GM04504 (cell line): ENCODE data around the gene MME.
A peak's percentile ranks its signal among the peaks of the same experiment; 100 is the strongest.

Experiments used
- DNase-seq: peaks from one replicate; pipeline ENCODE4 v3.0.0-alpha.2; 2012; ENCODE audit warnings: low read depth

MME gene

DNA sequence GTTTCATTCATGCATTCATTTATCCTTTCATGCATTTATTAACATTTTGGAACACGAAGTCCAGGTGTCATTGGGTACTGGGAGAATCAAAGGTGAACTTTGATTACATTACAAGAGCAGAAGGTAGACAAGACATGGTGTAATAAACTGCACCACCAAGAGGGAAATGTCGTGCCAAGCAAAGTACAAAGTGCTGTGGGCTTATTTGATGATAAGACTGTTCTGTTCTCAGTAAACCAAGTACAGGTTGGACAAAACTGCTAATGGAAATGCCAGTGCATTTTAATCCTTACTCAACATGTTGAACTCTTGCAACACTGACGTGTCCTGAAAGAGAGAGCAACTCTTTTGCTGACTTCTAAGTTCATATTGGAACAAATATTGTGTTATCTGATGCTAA, 69.4 kb downstream of the MME start:
- no peak for DNase-seq

GRCh38 chr3:155153242-155154186, 73.4 kb downstream of the MME start:
- no peak for DNase-seq

GRCh38 chr3:155154255-155154654, 74.1 kb downstream of the MME start:
- DNase-seq, result no peak

GRCh38 chr3:155158346-155159037, 78.4 kb downstream of the MME start:
- no peak for DNase-seq

DNA sequence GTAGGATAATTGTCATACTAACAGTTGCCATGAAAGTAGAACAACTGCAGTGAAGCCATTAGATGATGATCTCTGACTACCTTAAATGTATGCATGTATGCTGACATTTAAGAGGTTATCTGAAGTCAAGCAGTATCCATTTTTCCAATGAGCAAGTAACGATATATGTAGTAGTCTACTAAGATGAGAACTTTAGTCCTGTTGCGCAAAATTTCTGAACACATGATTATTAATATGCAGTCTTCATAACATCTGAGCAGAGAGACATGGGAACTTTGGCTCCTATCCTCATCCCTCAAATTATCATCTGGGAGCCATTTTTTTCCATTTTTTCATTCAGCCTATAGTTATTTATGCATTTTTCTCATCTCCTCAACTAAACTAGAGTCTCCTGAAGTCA, 79.2 kb downstream of the MME start:
- DNase-seq, result no peak

- no peak for DNase-seq
Observed at GRCh38 chr3:155161640-155162292, 81.6 kb downstream of the MME start.

DNA sequence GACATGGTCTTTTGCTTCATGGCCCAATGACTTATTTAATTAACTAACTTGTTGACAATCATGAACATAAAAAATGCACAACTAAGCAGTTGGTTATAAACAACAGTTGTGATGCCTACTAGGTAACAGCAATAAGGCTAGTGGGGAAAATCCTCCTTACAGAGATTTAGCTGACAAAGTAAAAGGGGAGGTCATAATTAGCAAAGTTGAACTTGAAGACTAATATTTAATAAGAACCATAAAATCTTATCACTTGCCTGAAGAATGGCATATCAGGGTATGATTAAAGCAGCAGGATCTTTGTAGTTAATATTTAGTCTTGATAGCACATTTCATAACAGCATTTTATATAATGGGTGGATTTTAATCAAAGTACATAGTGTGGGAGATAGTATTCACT, 84.2 kb downstream of the MME start:
- DNase-seq, result no peak

DNA sequence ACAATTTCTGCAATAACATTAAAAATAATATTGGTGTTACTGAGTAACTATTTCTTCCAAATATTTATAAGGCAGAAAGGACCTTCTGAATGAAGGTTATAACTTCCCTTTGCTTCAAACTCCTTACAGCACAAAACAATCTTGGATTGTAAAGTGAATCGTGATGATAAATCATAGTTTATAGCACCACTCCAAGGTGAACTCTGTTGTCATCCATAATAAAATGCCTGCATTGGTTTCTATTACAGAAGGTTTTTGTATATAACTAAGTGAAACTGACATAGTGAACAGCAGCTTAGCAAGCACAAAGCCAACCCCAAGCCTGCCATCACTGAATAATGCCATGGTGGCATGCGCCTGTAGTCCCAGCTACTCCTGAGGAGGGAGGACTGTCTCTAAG, 86.3 kb downstream of the MME start:
- DNase-seq, result no peak

GRCh38 chr3:155169197-155169596, 89.1 kb downstream of the MME start:
- no peak for DNase-seq

- DNase-seq, result no peak
Observed at GRCh38 chr3:155173771-155174170, 93.7 kb downstream of the MME start.

- DNase-seq, result no peak
Observed at GRCh38 chr3:155178810-155179436, 98.8 kb downstream of the MME start.

GRCh38 chr3:155179437-155179827, 99.3 kb downstream of the MME start:
- no peak for DNase-seq

DNA sequence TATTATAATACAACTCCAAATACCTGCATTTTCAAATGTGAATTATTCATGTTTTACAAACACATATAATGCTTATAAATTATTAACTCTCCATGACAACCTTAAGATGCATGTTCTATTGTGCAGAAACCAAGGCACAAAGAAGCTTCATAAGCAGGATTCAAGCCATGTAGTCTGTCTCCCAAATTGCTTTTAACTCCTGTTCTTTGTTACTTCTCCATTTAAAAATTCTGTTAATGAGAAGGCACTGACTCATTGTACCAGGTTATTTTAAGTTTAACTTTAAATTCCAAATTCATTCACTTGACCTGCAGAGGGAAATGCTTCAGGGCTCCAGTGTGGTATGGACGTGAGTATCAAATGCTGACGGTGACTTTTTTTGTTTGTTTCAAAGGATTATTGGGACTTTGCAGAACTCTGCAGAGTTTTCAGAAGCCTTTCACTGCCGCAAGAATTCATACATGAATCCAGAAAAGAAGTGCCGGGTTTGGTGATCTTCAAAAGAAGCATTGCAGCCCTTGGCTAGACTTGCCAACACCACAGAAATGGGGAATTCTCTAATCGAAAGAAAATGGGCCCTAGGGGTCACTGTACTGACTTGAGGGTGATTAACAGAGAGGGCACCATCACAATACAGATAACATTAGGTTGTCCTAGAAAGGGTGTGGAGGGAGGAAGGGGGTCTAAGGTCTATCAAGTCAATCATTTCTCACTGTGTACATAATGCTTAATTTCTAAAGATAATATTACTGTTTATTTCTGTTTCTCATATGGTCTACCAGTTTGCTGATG, 100.0 kb downstream of the MME start:
- no peak for DNase-seq

- DNase-seq, result no peak
Observed at GRCh38 chr3:155182467-155182866, 102.3 kb downstream of the MME start.

- no peak for DNase-seq
Observed at GRCh38 chr3:155184011-155184410, 103.9 kb downstream of the MME start.

- DNase-seq, result peak; percentile 46
Observed at GRCh38 chr3:155185631-155186071, 105.5 kb downstream of the MME start.

- no peak for DNase-seq
Observed at GRCh38 chr3:155188031-155188430, 107.9 kb downstream of the MME start.

- no peak for DNase-seq
Observed at GRCh38 chr3:155189478-155189877, 109.4 kb downstream of the MME start.

DNA sequence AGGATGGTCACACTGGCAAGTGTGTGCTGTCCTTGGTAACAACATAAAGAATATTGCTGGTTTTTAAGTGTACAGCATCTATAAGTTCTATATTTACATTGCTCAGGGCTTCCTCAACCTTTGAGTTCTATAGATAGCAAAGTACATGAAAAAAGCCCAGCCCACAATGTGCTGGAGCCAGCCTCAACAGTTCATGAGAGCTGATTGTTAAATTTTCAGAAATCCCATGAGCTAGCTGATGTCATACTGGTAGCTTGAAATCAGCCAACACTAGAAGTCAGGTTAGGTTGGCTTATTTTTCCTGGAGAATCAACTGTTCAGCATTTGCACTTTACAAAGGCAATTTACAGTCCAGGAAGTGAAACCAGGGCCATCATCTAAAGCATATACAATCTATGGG, 110.6 kb downstream of the MME start:
- DNase-seq, result no peak

DNA sequence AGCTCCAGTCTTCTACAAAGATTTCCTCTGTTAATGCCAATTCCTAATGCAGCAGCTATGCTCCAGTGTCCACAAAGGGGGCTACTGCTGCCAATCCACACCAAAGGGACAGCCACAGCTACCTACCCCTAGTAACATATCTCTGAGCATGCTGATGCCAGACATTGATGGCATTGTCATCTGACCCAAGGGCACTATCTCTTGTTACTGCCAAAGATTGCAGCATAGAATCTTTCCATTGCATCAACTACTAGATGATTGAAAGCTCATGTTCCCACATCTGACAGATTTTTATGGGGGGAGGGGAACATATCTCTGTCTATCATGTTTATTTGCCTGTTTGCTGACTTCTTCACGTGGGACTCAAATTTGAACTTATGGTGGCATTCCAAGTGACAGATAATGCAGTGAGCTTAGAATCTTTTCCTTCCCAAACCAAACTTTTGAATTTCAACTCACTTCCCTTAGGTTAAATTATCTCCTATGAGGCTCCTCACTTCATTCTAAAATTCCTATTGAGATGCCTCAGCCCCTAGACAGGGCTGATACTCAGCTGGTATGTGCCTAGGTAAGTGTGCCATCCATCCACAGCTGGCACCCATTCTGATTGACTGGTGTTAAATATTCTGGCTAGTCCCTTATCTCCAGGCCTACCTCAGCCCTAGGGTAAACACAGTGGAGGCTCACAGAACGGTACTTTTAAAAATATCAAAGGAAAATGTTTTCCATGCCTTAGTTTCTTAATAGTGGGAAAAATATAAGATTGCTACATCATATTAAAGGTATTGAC, 113.0 kb downstream of the MME start:
- no peak for DNase-seq

DNA sequence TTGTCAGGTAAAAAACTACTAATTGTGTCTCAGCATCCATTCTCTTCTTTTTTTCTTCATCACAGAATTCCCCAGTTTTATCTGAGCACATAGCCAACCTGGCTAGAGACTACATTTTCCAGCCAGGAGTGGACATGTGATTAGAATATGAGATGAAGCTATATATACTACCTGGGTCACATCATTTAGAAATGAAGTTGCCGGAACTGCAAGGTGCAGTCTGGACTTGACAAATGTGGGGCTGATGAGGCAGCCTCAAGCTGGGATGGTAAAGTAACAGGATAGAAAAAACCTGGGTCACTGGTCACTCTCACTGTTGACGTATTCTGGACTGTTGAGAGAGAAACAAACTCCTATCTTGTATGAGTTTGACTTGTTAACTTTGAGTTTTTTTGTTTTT, 113.7 kb downstream of the MME start:
- no peak for DNase-seq
